ENCODE data around the gene MXRA8. TPM values are rescaled to one million over a fixed set of nuclear protein-coding genes. Genes with fewer than 3 reads are reported as not detected.

Gene MXRA8, protein sequence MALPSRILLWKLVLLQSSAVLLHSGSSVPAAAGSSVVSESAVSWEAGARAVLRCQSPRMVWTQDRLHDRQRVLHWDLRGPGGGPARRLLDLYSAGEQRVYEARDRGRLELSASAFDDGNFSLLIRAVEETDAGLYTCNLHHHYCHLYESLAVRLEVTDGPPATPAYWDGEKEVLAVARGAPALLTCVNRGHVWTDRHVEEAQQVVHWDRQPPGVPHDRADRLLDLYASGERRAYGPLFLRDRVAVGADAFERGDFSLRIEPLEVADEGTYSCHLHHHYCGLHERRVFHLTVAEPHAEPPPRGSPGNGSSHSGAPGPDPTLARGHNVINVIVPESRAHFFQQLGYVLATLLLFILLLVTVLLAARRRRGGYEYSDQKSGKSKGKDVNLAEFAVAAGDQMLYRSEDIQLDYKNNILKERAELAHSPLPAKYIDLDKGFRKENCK
- total RNA-seq (138 and 155 TPM in 2 replicates), polyA plus RNA-seq (242 and 261 TPM in 2 replicates)

DNA sequence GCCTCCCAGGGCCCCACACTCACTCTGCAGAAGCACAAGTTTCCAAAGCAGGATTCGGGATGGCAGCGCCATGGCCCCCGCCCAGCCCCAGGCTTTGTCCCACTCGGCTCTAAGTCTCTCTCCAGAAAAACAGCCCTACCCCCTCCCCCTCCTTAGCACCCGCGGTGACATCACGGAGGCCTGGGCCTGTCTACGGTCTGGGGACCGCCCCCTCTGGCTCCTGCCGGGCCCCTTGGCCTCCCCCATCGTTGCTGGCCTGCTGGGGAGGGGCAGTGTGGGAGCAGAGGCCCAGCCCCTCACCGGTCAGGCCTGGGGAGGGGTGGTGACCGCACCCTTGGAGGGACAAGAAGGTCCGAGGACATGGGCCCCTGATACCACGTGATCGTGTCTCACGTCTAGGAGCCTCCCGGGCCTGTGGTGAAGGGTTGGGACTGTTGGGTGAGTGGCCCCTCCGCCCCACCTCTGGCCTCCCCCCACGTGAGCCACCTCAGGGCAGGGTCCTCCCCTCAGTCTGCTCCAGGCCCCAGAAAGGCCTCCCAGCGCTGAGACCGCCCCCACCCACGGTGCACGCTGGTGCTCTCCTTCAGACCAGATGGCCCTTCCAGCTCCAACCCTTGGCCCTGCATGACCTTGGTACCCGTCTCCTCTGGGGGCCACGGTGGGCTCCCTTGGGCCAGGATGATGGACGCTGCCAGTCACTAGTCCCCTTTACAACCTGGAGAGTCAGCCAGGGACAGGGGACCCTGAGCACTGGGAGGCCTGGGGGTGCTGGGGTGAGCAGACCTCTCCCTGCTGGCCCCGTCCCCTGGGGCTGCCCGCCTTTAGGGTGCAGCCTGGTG is at the start of gene MXRA8:
TSS of gene MXRA8 (minus strand) at position 123 of the 839 bp plus-strand sequence. CDS start at position 72, 51 bp downstream.
- Histone ChIP-seq H2AFZ (no peak within 1 kb of the TSS), H3K27me3 (no peaks in the 10 kb centered on the region), H3K27ac (peak within 1 kb of the TSS; percentile 97), H4K20me1 (ENCODE audit: insufficient read depth, poor library complexity, severe bottlenecking) (peaks cover 16% of the 10 kb centered on the region), H3K4me2 (peak within 1 kb of the TSS; percentile 90), H3K4me1 (ENCODE audit: insufficient read depth) (peaks cover 64% of the 10 kb centered on the region), H3K79me2 (peaks cover 41% of the 10 kb centered on the region), H3K9me2 (replicated peaks; ENCODE audit: insufficient read depth) (no peaks in the 10 kb centered on the region), H3K9me3 (ENCODE audit: low read depth) (no peaks in the 10 kb centered on the region), H3K4me3 (peak within 1 kb of the TSS; percentile 40), H3K36me3 (replicated peaks; ENCODE audit: insufficient read depth, low read depth) (no peaks in the 10 kb centered on the region)
- DNase-seq (ENCODE audit: low spot score) = peak; percentile 91
- TF ChIP-seq EZH2 (IDR thresholded peaks at IDR 0.05; ENCODE audit: borderline replicate concordance) = no peak
- TF ChIP-seq, protein P1, sequence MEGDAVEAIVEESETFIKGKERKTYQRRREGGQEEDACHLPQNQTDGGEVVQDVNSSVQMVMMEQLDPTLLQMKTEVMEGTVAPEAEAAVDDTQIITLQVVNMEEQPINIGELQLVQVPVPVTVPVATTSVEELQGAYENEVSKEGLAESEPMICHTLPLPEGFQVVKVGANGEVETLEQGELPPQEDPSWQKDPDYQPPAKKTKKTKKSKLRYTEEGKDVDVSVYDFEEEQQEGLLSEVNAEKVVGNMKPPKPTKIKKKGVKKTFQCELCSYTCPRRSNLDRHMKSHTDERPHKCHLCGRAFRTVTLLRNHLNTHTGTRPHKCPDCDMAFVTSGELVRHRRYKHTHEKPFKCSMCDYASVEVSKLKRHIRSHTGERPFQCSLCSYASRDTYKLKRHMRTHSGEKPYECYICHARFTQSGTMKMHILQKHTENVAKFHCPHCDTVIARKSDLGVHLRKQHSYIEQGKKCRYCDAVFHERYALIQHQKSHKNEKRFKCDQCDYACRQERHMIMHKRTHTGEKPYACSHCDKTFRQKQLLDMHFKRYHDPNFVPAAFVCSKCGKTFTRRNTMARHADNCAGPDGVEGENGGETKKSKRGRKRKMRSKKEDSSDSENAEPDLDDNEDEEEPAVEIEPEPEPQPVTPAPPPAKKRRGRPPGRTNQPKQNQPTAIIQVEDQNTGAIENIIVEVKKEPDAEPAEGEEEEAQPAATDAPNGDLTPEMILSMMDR (IDR thresholded peaks at IDR 0.05; ENCODE audit: poor library complexity) = no peak
- no peak for TF ChIP-seq EZH2phosphoT487 (IDR thresholded peaks at IDR 0.05; ENCODE audit: low read depth, severe bottlenecking, unreplicated experiment)
- 30% methylated on average over 18 of the region's 29 CpGs for WGBS (ENCODE audit: low lambda C conversion rate, missing lambda C conversion rate)

DNA sequence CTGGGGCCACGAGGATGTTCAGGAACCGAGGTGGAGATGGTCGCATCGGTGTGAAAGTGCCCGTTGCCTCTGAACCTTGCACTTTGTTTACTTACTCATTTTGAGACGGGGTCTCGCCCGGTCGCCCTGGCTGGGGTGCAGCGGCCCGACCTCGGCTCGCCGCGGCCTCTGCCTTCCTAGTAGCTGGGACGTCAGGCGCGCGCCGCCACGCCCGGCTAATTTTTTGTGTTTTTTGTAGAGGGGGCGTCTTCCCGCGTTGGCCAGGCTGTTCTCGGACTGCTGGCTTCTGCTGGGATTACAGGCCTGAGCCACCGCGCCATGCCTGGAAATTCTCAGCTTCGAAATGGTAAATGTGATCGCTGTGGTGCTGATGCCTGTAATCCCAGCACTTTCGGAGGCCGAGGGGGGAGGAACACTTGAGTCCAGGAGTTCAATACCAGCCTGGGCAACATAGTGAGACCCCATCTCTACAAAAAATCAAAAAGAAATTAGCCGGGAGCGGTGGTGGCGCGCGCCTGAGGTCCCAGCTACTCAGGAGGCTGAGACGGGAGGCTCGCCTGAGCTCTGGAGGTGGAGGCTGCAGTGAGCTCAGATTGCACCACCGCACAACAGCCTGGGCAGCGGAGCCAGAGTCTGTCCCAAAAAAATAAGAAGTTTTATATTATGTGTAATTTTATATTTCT is 49.4 kb upstream of the MXRA8 start:
- Histone ChIP-seq H3K4me1 (ENCODE audit: insufficient read depth) (peaks cover 19% of the 10 kb centered on the region), H3K27ac (peak overlapping the region; percentile 90), H3K4me3 (peak overlapping the region; percentile 82), H3K79me2 (peaks cover 53% of the 10 kb centered on the region), H3K36me3 (replicated peaks; ENCODE audit: insufficient read depth, low read depth) (no peaks in the 10 kb centered on the region), H3K9me3 (ENCODE audit: low read depth) (no peaks in the 10 kb centered on the region), H3K9me2 (replicated peaks; ENCODE audit: insufficient read depth) (no peaks in the 10 kb centered on the region), H3K27me3 (no peaks in the 10 kb centered on the region), H3K4me2 (peak overlapping the region; percentile 94), H2AFZ (no peak overlapping the region), H4K20me1 (ENCODE audit: insufficient read depth, poor library complexity, severe bottlenecking) (peaks cover 13% of the 10 kb centered on the region)
- TF ChIP-seq EZH2phosphoT487 (IDR thresholded peaks at IDR 0.05; ENCODE audit: low read depth, severe bottlenecking, unreplicated experiment) (no peak), EZH2 (IDR thresholded peaks at IDR 0.05; ENCODE audit: borderline replicate concordance) (no peak)
- TF ChIP-seq, protein P1 (IDR thresholded peaks at IDR 0.05; ENCODE audit: poor library complexity) = no peak
- peak; percentile 58 for DNase-seq (ENCODE audit: low spot score)
- 8% methylated on average over 37 of the region's 41 CpGs for WGBS (ENCODE audit: low lambda C conversion rate, missing lambda C conversion rate)

DNA sequence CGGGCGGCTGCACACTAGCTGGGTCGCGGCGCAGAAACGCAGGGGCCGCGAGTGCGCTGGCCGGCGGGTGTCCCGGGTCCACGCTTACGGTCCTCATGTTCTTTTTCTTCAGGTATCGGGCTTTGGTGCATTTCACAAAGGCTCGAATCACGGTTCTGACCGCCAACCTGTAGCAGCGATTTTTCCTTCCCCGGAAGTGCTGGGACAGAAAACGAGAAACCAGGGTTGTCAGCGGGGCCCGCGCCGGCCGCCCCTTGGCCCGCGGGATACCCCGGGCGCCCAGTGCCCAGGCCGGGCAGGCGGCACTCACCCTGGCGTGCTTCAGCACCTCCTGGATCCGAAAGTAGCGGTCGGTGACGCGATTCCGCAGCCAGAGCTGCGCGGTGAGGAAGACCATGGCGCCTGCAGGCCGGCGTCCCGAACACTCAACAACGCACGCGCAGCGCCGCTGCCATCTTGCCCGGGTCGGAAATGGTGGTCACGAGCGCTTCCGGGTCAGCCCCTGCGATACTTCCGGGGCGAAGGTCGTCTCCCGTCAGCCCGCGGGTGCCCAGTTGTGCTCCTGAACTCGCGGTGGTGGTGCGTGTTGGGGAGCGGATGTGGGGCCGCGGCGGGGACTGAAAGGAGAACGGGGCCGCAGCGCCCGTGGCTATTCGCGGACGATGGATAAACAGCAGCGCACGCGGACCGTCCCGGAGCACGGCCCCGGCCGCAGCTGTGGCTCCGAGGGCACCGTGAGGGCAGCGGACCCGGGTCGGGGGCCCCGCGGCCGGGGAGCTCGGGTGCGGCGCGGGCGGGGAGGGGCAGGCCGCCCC is 48.7 kb upstream of the MXRA8 start, which contains the start of gene MRPL20:
TSS of gene MRPL20 (minus strand) at position 473 of the 815 bp plus-strand sequence. CDS start at position 397, 76 bp downstream.
- H3K4me1 ChIP-seq (ENCODE audit: insufficient read depth) = peaks cover 19% of the 10 kb centered on the region
- no peaks in the 10 kb centered on the region for H3K27me3 ChIP-seq
- DNase-seq (ENCODE audit: low spot score) = peak; percentile 97
- H2AFZ ChIP-seq = peak within 1 kb of the TSS; percentile 76
- no peaks in the 10 kb centered on the region for H3K36me3 ChIP-seq (replicated peaks; ENCODE audit: insufficient read depth, low read depth)
- H3K27ac ChIP-seq = peak within 1 kb of the TSS; percentile 90
- H3K9me2 ChIP-seq (replicated peaks; ENCODE audit: insufficient read depth) = no peaks in the 10 kb centered on the region
- peaks cover 13% of the 10 kb centered on the region for H4K20me1 ChIP-seq (ENCODE audit: insufficient read depth, poor library complexity, severe bottlenecking)
- peak within 1 kb of the TSS; percentile 99 for H3K4me2 ChIP-seq
- H3K4me3 ChIP-seq = peak within 1 kb of the TSS; percentile 82
- H3K9me3 ChIP-seq (ENCODE audit: low read depth) = no peaks in the 10 kb centered on the region
- H3K79me2 ChIP-seq = peaks cover 53% of the 10 kb centered on the region
- 2% methylated on average over 70 of the region's 98 CpGs for WGBS (ENCODE audit: low lambda C conversion rate, missing lambda C conversion rate)
- no peak for TF ChIP-seq EZH2phosphoT487 (IDR thresholded peaks at IDR 0.05; ENCODE audit: low read depth, severe bottlenecking, unreplicated experiment)
- TF ChIP-seq, protein P1 (IDR thresholded peaks at IDR 0.05; ENCODE audit: poor library complexity) = no peak
- no peak for TF ChIP-seq EZH2 (IDR thresholded peaks at IDR 0.05; ENCODE audit: borderline replicate concordance)
